HG03103 (cell line): Measurements from ENCODE around the gene PLXNA4.

Experiments
- ATAC-seq: cut with Tn5 transposase; IDR thresholded peaks from one replicate; pipeline ENCODE4 v1.9.1; 2021; ENCODE audit warnings: low read depth; ENCODE audit not compliant: unreplicated experiment

PLXNA4 gene

GRCh38 chr7:132504852-132505251 lies 71.4 kb downstream of the PLXNA4 start:
- ATAC-seq = no peak

DNA sequence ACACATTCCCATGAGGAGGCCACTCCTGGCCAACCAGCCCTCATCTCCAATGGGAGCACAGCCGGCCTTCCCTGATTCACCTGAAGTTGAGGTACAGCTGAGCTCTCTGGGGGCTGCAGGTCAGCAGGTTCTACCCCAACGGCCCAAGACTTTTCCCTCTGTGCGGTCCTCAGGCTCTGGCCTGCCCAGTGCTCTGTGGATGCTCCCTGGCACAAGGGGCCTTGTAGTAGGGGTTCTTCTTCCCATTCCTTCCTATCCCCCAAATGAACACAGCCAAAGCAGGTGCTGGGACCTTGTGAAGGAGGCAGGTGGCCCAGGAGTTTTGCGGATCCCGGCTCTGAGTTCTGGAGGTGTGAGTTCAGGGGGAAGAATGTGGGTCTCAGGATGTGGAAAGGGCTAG lies 72.2 kb downstream of the PLXNA4 start:
- ATAC-seq = no peak

GRCh38 chr7:132503415-132503814 lies 72.9 kb downstream of the PLXNA4 start:
- no peak for ATAC-seq

DNA sequence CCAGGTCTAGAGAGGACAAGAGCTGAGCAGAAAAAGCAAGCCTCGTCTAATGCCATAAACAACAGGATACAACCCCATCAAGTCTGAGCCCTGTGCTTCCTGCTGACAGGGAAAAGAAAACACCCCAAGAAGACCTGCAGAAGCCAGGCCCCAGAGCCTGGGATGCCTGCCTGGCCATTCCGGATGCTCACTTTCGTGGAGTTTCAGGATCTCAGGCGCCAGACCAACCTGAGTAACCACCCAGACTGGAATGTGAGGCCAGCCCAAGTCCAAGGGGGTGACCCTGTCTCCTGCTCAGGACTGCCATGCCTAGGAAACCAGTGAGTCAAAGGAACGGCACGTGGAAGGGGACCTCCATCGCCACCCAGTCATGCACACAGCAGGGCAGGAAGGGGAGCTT lies 74.3 kb downstream of the PLXNA4 start:
- ATAC-seq = no peak

DNA sequence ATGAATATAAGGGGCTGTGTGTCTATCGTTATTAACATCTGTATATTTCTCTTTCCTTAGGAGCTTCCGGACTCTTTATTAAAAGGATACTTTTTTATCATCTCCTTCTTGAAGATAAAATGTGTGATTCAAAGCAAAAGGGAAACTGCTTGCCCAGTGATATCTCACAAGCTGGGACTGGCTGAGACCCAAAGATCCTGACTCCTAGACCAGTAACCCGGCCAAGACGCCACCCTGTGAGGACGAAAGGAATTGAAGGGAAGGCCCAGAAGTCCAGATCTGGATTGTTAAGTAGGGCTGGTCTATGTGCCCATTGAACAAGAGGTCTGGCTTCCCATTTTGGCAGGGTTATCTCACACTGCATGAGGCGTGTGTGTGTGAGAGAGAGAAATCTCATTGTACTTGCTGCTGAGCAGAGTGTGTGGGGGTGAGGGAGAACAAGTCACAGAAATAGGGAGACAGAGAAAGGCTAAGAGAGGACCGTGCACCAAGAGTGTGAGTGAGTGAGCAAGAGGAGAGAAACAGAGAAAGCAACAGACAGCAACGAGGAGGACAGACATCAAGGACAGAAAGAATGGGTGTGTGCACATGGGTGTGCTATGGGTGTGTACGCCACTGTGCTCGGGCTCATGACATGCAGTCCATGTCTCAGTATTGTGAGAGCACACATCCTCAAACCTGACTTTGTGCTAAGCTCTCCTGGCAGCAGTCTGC lies 75.4 kb downstream of the PLXNA4 start:
- no peak for ATAC-seq

DNA sequence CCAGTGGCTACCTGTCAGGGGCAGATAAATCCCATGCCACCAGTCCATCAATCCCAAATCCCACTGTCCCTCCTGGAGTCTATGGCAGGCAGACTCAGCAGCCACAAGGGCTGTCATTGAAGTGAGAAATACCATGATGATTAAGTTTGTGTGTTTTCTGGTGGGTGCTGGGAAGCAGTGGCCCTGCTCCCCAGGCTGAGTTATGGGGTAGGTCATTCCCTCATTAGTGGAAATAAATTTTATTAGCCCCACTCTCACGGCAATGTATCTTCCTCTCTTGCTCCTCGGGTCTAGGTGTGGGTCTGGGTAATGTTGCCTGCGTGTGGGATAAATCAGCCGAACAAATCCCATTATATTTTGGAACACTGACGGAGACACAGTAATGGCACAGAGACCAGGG lies 76.8 kb downstream of the PLXNA4 start:
- ATAC-seq = no peak

- ATAC-seq = no peak
Observed at GRCh38 chr7:132499065-132499464, 77.2 kb downstream of the PLXNA4 start.

GRCh38 chr7:132498319-132498718 lies 78.0 kb downstream of the PLXNA4 start:
- ATAC-seq = no peak

DNA sequence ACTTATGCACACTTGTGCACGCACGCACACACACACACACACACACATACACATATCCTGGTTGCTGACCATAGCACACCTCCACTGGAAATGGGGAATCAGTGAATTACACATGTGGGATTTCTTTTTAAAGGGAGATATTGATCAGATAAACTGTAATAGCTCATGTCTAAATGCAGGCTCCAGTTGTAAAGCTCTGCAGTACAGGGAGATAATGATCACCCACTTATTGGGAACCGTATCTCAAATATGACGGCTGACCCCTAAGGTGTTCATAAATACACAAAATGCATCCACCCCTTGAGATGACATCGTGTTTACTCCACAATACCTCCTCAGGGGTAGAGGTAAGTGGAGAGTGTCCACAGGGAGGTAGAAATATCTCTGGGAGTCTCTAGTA lies 79.2 kb downstream of the PLXNA4 start:
- no peak for ATAC-seq

GRCh38 chr7:132495936-132496335 lies 80.3 kb downstream of the PLXNA4 start:
- ATAC-seq = no peak

GRCh38 chr7:132494474-132494873 lies 81.8 kb downstream of the PLXNA4 start:
- no peak for ATAC-seq

DNA sequence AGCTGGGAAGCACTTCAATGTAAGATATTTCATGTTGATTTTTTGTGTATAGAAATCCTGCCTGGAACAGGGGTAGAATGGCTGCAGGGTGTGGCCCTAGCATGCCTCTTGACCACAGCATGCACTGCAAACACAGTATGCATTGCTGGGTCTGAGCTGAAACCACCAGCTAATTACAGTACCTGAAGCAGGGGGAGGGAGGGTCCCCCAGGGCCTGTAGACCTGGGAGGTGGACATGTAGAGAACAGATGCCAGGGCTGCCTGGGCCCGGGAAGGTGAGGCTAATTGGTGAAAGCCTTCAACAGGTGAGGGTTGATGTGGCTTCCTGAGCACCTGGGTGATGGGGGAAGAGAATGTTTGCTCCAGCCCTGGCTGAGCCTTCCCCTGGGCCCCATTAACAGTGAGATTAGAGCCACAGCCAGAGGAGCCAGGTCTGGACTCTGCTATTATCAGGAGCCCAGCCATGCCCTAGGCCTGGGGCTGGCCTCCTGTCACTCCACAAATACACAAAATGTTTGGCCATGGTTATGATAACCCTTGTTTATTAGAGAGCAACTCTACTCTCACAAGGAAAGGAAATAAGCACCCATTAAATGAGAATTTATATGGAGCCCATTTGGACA lies 83.3 kb downstream of the PLXNA4 start:
- ATAC-seq = no peak

DNA sequence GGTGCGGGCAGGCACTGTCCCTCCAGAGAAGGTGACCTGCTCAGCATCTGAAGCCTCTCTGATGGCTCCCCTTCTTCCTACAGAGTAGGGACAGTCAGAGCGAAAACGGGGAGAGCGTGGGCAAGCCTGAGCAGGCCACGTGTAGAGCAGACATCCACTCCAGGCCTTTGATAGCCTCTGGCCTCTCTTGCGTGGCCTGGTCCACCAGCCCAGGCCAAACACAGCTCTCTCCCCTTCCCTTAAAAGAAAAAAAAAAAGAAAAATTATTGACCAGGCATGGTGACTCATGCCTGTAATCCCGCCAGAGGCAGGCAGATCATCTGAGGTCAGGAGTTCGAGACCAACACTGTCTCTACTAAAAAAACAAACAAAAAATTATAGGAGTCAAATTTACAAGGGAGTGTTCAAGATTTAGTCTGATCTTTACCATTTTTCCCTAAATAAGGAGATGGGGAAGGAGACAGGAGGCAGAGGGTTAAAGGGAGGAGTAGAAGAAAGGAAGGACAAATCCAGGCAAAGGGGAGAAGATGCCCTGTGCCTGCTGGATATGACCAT lies 84.8 kb downstream of the PLXNA4 start:
- no peak for ATAC-seq

GRCh38 chr7:132490474-132490873 lies 85.8 kb downstream of the PLXNA4 start:
- no peak for ATAC-seq

DNA sequence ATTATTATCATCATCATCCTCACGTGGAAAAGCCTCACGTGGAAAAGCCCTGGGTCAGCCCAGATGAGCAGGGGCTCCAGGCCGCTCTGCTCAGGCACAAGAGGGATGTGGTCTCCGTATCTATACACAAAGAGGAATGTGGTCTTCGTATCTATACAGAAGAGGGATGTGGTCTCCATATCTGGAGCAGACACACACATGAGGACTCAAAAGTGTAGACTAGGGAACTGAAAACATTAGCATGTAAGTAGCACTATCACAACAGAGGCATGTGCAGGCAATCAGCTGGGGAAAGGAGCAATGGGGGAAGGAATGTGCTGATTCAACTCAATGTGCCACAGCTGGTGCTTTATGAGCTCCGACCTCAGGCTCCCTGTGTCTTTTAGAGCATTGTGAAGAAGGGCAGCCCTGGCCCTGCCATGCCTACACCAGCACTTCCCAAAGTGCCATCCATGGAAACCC lies 86.5 kb downstream of the PLXNA4 start:
- ATAC-seq = no peak

- ATAC-seq = no peak
Observed at GRCh38 chr7:132488634-132489302, 87.5 kb downstream of the PLXNA4 start.

DNA sequence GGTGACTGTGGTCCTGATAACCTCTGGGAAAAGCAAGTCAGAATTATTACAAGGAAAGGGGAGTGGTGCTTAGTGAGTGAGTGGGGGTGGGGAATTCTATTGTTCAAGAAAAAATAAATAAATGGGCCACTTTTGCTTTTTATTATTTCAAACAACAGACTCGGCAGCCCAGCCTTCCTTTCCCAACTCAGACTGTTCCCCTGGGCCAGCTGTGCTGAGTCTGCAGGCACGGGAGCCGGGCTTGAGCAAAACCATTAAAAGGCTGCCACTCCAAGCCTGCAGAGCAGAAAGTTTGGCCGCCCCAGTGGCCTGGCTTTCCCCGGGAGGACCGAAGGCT lies 90.0 kb downstream of the PLXNA4 start:
- ATAC-seq = no peak

DNA sequence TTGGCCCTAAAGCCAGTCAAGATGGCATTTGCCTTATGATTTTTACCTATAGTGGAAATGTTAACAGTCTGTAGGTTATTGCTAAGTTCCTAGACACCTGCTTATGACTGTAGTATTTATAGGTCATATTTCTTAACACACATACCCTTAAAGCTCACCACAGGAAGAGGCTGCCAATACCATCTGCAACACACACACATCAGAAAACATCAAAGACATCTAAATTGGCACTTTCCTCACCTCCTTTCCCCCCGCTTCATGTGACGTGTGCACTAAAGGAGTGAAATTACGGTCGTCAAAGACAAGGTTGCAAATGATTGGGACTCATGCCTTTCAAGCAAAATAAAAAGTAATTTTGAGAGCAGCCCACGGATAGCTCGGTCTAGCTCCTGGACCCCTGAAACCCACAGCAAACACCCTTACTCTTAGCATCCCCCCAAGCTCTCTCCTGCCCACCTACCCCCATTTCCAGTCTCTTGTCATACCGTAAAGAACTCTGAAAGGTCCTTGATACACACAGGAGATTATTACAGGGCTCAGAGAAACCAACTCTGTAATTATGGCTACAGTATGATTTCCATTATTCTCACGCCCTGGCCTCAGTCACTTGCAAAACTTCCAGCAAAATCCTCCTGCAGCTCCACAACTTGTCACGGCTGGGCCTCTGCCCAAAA lies 90.5 kb downstream of the PLXNA4 start:
- ATAC-seq = no peak

DNA sequence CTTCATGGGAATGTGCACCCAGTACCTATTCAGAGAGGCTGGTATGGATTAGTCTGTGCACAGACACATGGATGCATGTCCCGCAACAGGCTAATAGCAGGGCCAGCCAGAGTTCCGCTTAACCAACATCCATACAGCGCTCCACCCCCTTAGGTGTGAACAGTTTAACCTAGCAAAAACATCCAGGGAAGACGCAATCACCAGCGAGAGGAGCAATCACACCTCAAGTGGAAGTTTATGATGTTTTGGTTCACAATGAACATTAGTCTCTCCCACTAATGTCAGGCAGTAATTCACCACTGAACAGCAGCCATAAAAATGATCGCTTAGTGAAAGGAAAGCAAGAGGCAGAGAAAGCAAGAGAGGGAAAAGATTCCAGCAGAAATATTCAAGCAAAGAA lies 91.1 kb downstream of the PLXNA4 start:
- no peak for ATAC-seq

- no peak for ATAC-seq
Observed at GRCh38 chr7:132482866-132483265, 93.4 kb downstream of the PLXNA4 start.

DNA sequence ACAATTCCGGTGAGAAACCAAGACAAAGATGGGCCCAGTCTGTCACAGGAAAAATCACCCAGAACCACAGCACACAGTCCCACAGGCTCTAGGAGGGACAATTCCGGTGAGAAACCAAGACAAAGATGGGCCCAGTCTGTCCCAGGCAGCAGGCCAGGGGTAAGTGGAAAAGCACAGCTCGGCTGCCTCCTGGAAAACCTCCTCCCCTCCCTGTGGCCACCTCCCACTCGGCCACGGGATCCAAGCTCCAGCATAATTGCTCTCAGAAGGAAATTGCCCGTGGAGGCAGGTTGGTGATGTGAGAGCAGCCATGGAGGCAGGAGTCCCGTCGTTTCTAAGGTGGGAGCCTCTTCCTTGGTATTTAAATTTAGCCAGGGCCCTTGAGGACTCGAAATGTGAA lies 95.7 kb downstream of the PLXNA4 start:
- ATAC-seq = no peak
